ENCODE data around the gene GABBR2. TPM values are rescaled to one million over a fixed set of nuclear protein-coding genes. Genes with fewer than 3 reads are reported as not detected.

The GABBR2 gene
- total RNA-seq, 4 donors from 2014 or later, result under 0.01 to 0.62 TPM; not detected in 2

DNA sequence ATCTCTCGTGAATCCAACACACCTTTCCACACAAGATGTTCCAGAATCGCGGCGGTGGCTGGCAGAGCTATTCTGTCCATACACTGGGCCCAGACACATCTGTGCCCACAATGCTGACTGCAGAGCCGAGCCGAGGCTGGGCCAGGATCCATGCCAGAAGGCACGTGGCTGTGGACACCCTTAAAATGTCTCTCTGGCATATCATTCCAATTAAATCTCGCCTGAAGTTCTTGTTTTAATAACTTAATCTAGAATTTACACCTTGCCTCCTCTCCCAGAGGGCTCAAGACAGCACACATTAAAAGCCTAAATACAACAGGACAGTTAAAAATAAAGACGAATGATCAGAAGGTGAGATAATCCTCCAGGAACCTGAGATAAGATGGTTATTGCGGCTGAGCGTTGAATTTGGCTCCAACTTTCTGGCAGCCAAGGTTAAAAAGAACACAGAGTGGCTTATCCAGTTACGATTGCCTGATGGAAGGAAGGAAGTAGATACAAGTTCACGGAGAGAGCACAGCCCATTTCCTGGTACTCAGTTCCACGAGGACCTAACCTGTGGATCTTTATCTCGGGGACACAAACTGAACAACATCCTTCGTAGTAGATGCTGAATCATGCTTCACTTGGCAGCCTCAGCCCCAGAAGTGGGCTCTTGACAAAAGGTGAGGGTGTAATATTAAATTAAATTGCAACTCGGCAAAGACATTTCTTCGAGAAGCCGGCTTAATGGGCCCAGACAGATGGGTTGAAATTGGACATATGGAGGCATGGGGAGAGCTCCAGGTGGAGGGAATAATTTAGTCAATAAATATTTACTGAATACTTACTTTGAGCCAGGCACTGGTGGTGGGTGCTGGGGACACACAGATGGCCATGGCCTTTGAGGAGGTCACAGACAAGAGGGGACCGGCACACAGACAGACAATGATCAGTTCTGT lies 367.3 kb downstream of the GABBR2 start:
- TF ChIP-seq CTCF (IDR thresholded peaks at IDR 0.05), result no peak
- TF ChIP-seq POLR2A (IDR thresholded peaks at IDR 0.05), result no peak
- Histone ChIP-seq H3K9me3 (no peaks in the 10 kb centered on the region), H3K27ac (no peak overlapping the region), H3K36me3 (no peaks in the 10 kb centered on the region), H3K4me3 (no peak overlapping the region), H3K4me1 (no peaks in the 10 kb centered on the region), H3K27me3 (no peaks in the 10 kb centered on the region)
- DNase-seq, result no peak
- intact Hi-C loops (cut with DNase I; ENCODE audit: low total_unique reads), result no loop called here

GRCh38 chr9:98339987-98340800 lies 368.5 kb downstream of the GABBR2 start:
- intact Hi-C loops (cut with DNase I; ENCODE audit: low total_unique reads), result no loop called here
- Histone ChIP-seq H3K4me3 (no peak overlapping the region), H3K36me3 (no peaks in the 10 kb centered on the region), H3K9me3 (no peaks in the 10 kb centered on the region), H3K27me3 (no peaks in the 10 kb centered on the region), H3K27ac (no peak overlapping the region), H3K4me1 (no peaks in the 10 kb centered on the region)
- TF ChIP-seq CTCF (IDR thresholded peaks at IDR 0.05), result no peak
- TF ChIP-seq POLR2A (IDR thresholded peaks at IDR 0.05), result no peak
- DNase-seq, result no peak

DNA sequence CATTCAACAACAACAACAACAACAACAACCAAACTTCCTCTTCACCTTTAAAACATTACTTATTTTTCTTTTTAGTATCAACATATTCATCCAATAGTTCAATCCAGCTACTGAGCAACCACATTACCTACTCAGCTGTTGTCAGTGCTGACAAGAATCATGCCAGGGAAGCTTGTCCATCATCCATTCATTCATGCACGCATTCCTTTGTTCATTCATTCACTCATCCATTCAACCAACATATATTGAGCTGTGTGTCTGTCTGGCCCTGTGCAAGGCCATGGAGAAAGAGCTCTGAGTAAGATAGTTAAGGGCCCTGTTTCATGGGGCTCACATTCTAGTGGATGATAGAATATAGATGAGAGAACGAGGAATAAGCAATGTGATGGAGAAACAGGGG lies 373.1 kb downstream of the GABBR2 start:
- no peaks in the 10 kb centered on the region for H3K36me3 ChIP-seq
- TF ChIP-seq CTCF (IDR thresholded peaks at IDR 0.05) (no peak), POLR2A (IDR thresholded peaks at IDR 0.05) (no peak)
- no peak overlapping the region for H3K4me3 ChIP-seq
- H3K4me1 ChIP-seq, result no peaks in the 10 kb centered on the region
- intact Hi-C loops (cut with DNase I; ENCODE audit: low total_unique reads), result no loop called here
- no peaks in the 10 kb centered on the region for H3K27me3 ChIP-seq
- H3K27ac ChIP-seq, result no peak overlapping the region
- DNase-seq, result no peak
- no peaks in the 10 kb centered on the region for H3K9me3 ChIP-seq

GRCh38 chr9:98334796-98335195 lies 373.9 kb downstream of the GABBR2 start:
- no peaks in the 10 kb centered on the region for H3K4me1 ChIP-seq
- TF ChIP-seq POLR2A (IDR thresholded peaks at IDR 0.05), result no peak
- TF ChIP-seq CTCF (IDR thresholded peaks at IDR 0.05), result no peak
- intact Hi-C loops (cut with DNase I; ENCODE audit: low total_unique reads), result no loop called here
- no peaks in the 10 kb centered on the region for H3K9me3 ChIP-seq
- no peak overlapping the region for H3K27ac ChIP-seq
- DNase-seq, result no peak
- H3K36me3 ChIP-seq, result no peaks in the 10 kb centered on the region
- no peak overlapping the region for H3K4me3 ChIP-seq
- no peaks in the 10 kb centered on the region for H3K27me3 ChIP-seq

Data from uterus (tissue), 4 donors.